GM18907 (cell line): ENCODE measurements around the gene ANK2.

Experiments used
- ATAC-seq: cut with Tn5 transposase; IDR thresholded peaks from one replicate; pipeline ENCODE4 v1.9.1; 2021; ENCODE audit warnings: mild to moderate bottlenecking, moderate library complexity; ENCODE audit not compliant: unreplicated experiment

Gene ANK2

DNA sequence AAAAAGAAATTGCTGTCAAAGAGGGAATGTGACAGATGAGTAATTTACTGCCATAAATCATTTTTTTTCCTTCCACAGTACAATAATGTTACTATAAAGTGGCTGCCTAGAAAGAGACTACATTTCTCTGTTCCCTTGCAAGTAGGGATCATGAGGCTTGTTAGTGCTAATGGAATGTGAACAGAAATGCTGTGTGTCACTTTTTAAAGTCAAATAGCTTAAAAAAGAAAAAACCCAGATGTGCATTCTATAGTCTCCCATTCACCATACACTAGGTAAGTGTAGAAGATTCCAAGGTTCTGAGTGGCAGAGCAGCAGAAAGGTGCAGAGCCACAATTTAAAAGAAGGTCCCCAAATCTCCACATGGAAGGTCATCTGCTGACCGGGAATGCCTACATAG is 383.7 kb downstream of the ANK2 start:
- ATAC-seq, result no peak
